Measurements from ENCODE around the gene PICK1.

Gene PICK1

GRCh38 chr22:38051261-38051660 lies 5.9 kb upstream of the PICK1 start:
- no peak for DNase-seq

- peak; percentile 89 for DNase-seq
These were observed 5.0 kb upstream of the PICK1 start for GRCh38 chr22:38051900-38052862.

GRCh38 chr22:38062791-38063190 lies 5.6 kb downstream of the PICK1 start:
- DNase-seq = no peak

- DNase-seq = no peak
These were observed 8.3 kb downstream of the PICK1 start for GRCh38 chr22:38065539-38065938.

- no peak for DNase-seq
These were observed 9.3 kb downstream of the PICK1 start for GRCh38 chr22:38066381-38067027.

GRCh38 chr22:38067028-38067415 lies 9.8 kb downstream of the PICK1 start:
- DNase-seq = no peak

GRCh38 chr22:38067761-38068360 lies 10.7 kb downstream of the PICK1 start:
- no peak for DNase-seq

- no peak for DNase-seq
These were observed 11.6 kb downstream of the PICK1 start for GRCh38 chr22:38068641-38069371.

- DNase-seq = peak; percentile 27
These were observed 12.4 kb downstream of the PICK1 start for GRCh38 chr22:38069372-38070249.

- DNase-seq = no peak
These were observed 13.2 kb downstream of the PICK1 start for GRCh38 chr22:38070250-38070921.

- no peak for DNase-seq
These were observed 14.5 kb downstream of the PICK1 start for GRCh38 chr22:38071421-38072321.

GRCh38 chr22:38072322-38073149 lies 15.3 kb downstream of the PICK1 start:
- no peak for DNase-seq

- no peak for DNase-seq
These were observed 16.2 kb downstream of the PICK1 start for GRCh38 chr22:38073150-38074130.

GRCh38 chr22:38074181-38075104 lies 17.2 kb downstream of the PICK1 start:
- no peak for DNase-seq

GRCh38 chr22:38075105-38075825 lies 18.1 kb downstream of the PICK1 start:
- DNase-seq = no peak

GRCh38 chr22:38075961-38076360 lies 18.8 kb downstream of the PICK1 start:
- no peak for DNase-seq

Data from hematopoietic multipotent progenitor cell treated with erythropoietin and hydrocortisone succinate and interleukin-3 and kit ligand, for 4 days (in vitro differentiated cells).